ENCODE results near the gene PLXDC2. TPM values are rescaled to one million over a fixed set of nuclear protein-coding genes. Genes with fewer than 3 reads are reported as not detected.

PLXDC2 gene
- total RNA-seq, 1 experiment from 2014 or later = 38.7 TPM

GRCh38 chr10:19865676-19866075 is 49.4 kb downstream of the PLXDC2 start:
- Mint-ChIP-seq H3K4me3 (no peak overlapping the region), H3K4me1 (peaks cover 8 to 11% of the 10 kb centered on the region in 2 experiments), H3K9me3 (peaks cover 5 to 7% of the 10 kb centered on the region in 2 experiments; a peak in 3 of 5 replicates), H3K27me3 (ENCODE audit: low read depth) (no peaks in the 10 kb centered on the region), H3K27ac (no peak overlapping the region), H3K36me3 (ENCODE audit: insufficient read depth in 1 of 3, low read depth in 3 of 3) (peaks cover 21 to 34% (median 30%) of the 10 kb centered on the region in 3 experiments)
- DNase-seq = no peak
- no peaks in the 10 kb centered on the region for H3K27me3 ChIP-seq (ENCODE audit: insufficient read depth, low read length)
- H3K4me1 ChIP-seq (ENCODE audit: insufficient read depth, low read length) = 0 out of 2 replicates have a peak, but pooled peaks cover 3% of the 10 kb centered on the region
- H2BK12ac ChIP-seq (ENCODE audit: insufficient read length, low read depth, low read length) = no peak overlapping the region
- H4K5ac ChIP-seq (ENCODE audit: insufficient read length, low read depth, low read length) = no peak overlapping the region
- H2AFZ ChIP-seq (ENCODE audit: low read length) = no peak overlapping the region
- no peak overlapping the region for H3K9ac ChIP-seq (ENCODE audit: extremely low read depth, insufficient read length, low read length)
- no peak overlapping the region for H4K8ac ChIP-seq (replicated peaks; ENCODE audit: insufficient read length, low read depth, low read length)
- no peak overlapping the region for H2AK5ac ChIP-seq (ENCODE audit: insufficient read length, low read length)
- no peak overlapping the region for H2BK120ac ChIP-seq (ENCODE audit: low read depth, low read length, poor library complexity, severe bottlenecking)
- H3T11ph ChIP-seq (ENCODE audit: low read length) = no peak overlapping the region
- H4K91ac ChIP-seq (ENCODE audit: insufficient read length, low read depth, low read length) = no peak overlapping the region
- H3K79me2 ChIP-seq (ENCODE audit: insufficient read depth, low read length) = peaks cover 5% of the 10 kb centered on the region; the same call in 1 of the 2 replicates
- H2BK15ac ChIP-seq (ENCODE audit: low read depth, low read length) = no peak overlapping the region
- no peak overlapping the region for H3K14ac ChIP-seq (ENCODE audit: insufficient read depth, low read length)
- H3K79me1 ChIP-seq (ENCODE audit: insufficient read depth, low read depth, low read length, poor library complexity, severe bottlenecking) = peaks cover 7% of the 10 kb centered on the region
- H3K4ac ChIP-seq (ENCODE audit: low read depth, low read length) = no peak overlapping the region
- H4K20me1 ChIP-seq (ENCODE audit: control insufficient read depth, insufficient read depth, insufficient read length) = no peaks in the 10 kb centered on the region
- no peak overlapping the region for H3K4me2 ChIP-seq (ENCODE audit: insufficient read depth, insufficient read length, low read length)
- H3K27ac ChIP-seq (ENCODE audit: insufficient read length, low read depth, low read length) = no peak overlapping the region
- TF ChIP-seq CTCF (conservative IDR thresholded peaks at IDR 0.05) = no peak
- H3K56ac ChIP-seq (ENCODE audit: insufficient read length, low read depth, low read length) = no peak overlapping the region
- H3K18ac ChIP-seq (ENCODE audit: insufficient read length, low read depth, low read length) = no peak overlapping the region
- H2BK20ac ChIP-seq (ENCODE audit: low read depth, low read length, poor library complexity, severe bottlenecking) = no peak overlapping the region
- H3K23ac ChIP-seq (ENCODE audit: insufficient read length, low read depth, low read length) = no peak overlapping the region
- H2BK5ac ChIP-seq (ENCODE audit: insufficient read length, low read length) = no peak overlapping the region
- no peaks in the 10 kb centered on the region for H3K23me2 ChIP-seq (ENCODE audit: insufficient read length, low read depth, low read length, poor library complexity, severe bottlenecking)
- H3K9me3 ChIP-seq (ENCODE audit: control insufficient read depth, low read depth, low read length) = no peaks in the 10 kb centered on the region

All from H9 (cell line).